GM12873 (cell line): Measurements from ENCODE around the gene AP2A2.

Source experiments
- TF ChIP-seq, protein P1 (sequence below): IDR thresholded peaks from 2 replicates; pipeline ENCODE4 v1.5.1; 2012; ENCODE audit warnings: low read depth, mild to moderate bottlenecking, moderate library complexity, low read length, control low read depth; ENCODE audit not compliant: insufficient read depth; ENCODE audit errors: missing control alignments

Gene AP2A2

GRCh38 chr11:910044-910588, 15.6 kb upstream of the AP2A2 start:
- TF ChIP-seq, protein P1, sequence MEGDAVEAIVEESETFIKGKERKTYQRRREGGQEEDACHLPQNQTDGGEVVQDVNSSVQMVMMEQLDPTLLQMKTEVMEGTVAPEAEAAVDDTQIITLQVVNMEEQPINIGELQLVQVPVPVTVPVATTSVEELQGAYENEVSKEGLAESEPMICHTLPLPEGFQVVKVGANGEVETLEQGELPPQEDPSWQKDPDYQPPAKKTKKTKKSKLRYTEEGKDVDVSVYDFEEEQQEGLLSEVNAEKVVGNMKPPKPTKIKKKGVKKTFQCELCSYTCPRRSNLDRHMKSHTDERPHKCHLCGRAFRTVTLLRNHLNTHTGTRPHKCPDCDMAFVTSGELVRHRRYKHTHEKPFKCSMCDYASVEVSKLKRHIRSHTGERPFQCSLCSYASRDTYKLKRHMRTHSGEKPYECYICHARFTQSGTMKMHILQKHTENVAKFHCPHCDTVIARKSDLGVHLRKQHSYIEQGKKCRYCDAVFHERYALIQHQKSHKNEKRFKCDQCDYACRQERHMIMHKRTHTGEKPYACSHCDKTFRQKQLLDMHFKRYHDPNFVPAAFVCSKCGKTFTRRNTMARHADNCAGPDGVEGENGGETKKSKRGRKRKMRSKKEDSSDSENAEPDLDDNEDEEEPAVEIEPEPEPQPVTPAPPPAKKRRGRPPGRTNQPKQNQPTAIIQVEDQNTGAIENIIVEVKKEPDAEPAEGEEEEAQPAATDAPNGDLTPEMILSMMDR, result no peak

DNA sequence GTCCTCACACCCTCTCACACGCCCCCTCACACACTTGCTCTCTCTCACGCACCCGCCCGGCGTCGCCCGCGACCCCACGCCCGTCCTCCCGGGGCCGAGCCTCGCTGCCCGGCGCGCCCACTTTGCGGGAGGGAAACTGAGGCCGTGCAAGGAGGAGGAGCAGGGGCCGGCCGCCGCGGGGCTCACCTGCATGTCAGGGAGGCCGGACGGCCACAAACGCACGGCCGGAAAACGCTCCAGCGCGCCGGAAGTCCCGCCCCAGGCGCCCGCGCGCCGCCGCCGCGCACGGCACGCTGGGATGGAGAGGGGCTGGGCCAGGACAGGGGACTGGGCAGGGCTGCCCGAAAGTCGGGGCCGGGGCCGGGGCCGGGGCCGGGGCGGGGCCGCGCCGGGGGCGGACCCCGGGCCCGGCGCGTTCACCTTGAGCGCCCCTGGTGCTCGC, 15.1 kb upstream of the AP2A2 start, which contains the start of gene CHID1:
TSS of gene CHID1 (minus strand) at position 222 of the 442 bp plus-strand sequence. CDS start 5,994 bp downstream, outside the sequence.
- TF ChIP-seq, protein P1, result no peak

DNA sequence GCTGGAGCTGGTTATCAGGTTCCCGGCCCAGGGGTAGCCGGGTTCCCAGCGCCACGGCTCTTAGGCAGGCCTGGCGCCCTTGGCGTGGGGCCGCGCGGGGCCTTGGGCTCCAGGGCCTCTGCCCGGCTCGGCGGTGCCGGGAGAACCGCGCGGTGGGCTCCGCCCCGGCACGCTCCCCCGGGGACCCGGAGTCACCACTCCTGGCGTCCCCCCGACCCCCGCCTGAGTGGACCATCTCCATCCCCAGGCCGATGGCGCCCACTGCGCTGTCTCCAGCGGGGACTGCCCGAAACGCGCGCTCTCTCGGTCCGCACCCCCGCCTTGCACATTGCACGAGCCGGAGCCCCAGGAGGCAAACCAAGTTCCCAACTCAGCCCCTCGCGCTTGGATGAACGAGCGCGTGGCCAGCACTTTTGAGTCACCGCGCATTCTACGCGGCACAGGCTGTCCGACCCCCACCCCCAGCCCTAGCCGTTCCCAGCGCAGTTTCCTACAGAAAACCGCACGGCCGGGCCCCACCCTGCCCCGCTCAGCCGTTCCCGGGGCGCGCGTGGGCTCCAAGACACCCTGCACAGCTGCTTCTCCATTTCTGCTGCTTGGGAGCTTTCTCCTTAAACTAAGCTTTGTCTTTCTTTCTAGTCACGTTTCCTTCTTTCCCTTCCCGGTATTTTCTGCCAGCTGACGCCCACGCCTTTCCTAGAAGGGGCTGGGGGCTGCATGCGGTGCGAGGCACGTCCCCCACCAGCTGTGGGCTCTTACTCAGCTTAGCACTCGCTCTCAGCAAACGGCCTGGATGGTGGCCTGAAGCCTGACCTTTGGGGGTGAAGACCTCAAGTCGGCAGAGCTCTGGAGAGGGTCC, 14.4 kb upstream of the AP2A2 start:
- TF ChIP-seq, protein P1, result no peak

DNA sequence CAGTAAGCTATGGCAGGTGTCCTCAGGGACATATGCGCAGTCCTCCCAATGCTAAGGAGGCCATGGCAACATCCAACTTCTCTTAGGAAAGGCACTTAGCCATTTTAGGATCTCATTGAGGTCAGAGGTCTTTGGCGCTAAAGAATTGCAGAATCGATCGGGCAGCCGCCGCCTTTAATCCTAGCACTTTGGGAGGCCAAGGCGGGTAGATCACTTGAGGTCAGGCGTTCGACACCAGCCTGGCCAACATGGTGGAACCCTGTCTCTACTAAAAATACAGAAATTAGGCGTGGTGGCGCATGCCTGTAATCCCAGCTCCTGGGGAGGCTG, 13.8 kb upstream of the AP2A2 start:
- TF ChIP-seq, protein P1, result no peak

DNA sequence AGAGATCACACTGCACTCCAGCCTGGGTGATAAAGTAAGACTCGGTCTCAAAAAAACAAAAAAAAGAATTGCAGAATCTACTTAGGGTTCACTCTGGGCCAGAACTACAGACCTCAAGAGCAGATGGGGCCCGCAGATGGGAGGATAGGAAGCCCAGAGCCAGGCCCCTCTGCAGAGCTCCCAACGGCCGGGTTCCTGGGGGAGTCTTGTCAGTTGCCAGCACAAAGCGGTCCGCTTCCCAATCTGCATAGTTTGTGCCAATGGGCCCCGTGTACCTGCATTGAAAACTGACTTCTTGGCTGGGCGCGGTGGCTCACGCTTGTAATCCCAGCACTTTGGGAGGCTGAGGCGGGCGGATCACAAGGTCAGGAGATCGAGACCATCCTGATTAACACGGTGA, 13.4 kb upstream of the AP2A2 start:
- TF ChIP-seq, protein P1, result no peak

- TF ChIP-seq, protein P1, result no peak
These were observed 12.6 kb upstream of the AP2A2 start for GRCh38 chr11:913043-913442.

DNA sequence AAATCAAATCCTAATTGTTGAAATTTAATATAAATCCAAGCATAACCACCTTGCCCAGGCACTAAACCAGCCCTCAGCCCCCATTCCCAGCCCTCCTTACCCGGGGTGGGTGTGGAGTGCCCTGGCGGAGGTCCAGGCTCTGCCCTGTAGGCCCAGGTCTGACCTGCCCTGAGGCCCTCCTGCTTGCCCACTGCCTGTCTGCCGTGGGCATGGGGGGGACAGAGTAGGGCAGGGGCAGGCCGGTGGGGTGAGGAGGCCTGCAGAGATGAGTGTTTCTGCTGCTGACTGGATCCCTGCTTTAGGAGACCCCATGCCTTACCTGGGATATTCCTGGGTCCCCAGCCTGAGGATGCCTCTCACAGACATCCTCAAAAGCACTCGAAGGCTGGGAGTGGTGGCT, 11.5 kb upstream of the AP2A2 start:
- TF ChIP-seq, protein P1, result no peak
